GM18868 (cell line): ENCODE measurements around the gene BRD2.
"Not testable (repeated sequence)": the region's sequence is repeated elsewhere in the genome, so short reads cannot be mapped to it uniquely, and the experiment has no call there.

Source experiments
- ATAC-seq: cut with Tn5 transposase; IDR thresholded peaks from one replicate; pipeline ENCODE4 v1.9.1; 2021; ENCODE audit warnings: mild to moderate bottlenecking, moderate library complexity; ENCODE audit not compliant: unreplicated experiment

BRD2 gene

DNA sequence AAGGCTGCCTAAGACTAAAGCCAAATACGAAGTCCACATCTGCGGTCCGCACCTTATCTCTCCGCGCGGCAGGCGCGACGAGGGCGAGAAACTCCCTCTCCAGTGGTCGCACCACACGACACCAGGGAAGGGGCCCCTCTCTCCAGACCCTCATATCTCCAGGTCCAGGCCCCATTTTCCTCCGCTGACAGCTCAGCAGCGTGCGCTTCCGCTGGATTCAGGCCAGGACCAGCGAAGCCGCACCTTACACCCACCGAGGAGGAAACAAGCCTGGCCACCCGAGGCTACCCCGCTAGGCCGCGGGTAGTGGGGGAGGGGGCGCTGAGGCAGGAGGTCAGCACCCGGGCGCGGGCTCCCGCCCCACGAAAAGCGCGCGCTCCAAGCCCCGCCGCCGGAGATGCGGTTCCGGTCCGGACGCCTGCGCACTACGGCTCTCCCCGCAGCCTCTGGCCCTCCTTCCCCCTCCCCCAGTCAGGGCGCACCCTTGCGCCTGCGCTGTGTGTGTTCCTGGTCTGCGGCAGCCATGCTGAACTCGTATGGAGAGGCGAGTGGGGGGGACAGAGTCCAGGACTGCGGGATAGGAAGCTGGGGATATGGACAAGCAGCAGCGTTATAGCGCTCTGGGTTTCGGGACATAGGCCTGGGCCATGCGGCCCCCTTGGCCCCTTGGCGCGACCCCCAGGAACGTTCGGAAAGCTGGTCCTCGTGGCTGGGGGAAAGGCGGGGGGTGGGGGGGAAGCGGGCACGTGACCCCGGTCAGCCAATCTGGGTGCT is at the start of gene BRD2:
BRD2 (plus strand) TSS at position 502 of the 774 bp plus-strand sequence. CDS start 4,305 bp downstream, outside the sequence.
- ATAC-seq = peak; percentile 25

- no peak for ATAC-seq
Measured at GRCh38 chr6:32920715-32921114, 47.7 kb upstream of the BRD2 start.

DNA sequence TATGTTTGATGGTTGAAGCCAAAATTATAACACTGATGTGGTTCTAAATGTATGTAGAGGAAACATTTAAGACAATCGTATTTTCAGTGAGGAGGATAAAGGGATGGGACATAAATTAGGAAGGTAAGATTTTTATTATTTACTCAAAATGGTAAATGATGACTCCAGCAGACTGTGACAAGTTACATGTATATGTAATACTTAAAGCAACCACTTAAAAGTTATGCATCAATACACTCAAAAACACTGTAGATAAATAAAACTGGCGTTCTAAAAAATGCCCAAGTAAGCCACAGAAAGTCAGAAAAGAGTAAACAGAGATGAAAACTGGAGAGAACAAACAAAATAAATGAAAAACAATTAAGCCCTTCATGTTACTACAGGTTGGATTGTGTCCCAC is 46.3 kb upstream of the BRD2 start:
- ATAC-seq = no peak

GRCh38 chr6:32931211-32931610 is 37.2 kb upstream of the BRD2 start:
- ATAC-seq = no peak

- no peak for ATAC-seq
Measured at GRCh38 chr6:32932132-32932868, 36.1 kb upstream of the BRD2 start.

- ATAC-seq = no peak
Measured at GRCh38 chr6:32933661-32934085, 34.7 kb upstream of the BRD2 start.

- no peak for ATAC-seq
Measured at GRCh38 chr6:32935551-32936238, 32.7 kb upstream of the BRD2 start.

DNA sequence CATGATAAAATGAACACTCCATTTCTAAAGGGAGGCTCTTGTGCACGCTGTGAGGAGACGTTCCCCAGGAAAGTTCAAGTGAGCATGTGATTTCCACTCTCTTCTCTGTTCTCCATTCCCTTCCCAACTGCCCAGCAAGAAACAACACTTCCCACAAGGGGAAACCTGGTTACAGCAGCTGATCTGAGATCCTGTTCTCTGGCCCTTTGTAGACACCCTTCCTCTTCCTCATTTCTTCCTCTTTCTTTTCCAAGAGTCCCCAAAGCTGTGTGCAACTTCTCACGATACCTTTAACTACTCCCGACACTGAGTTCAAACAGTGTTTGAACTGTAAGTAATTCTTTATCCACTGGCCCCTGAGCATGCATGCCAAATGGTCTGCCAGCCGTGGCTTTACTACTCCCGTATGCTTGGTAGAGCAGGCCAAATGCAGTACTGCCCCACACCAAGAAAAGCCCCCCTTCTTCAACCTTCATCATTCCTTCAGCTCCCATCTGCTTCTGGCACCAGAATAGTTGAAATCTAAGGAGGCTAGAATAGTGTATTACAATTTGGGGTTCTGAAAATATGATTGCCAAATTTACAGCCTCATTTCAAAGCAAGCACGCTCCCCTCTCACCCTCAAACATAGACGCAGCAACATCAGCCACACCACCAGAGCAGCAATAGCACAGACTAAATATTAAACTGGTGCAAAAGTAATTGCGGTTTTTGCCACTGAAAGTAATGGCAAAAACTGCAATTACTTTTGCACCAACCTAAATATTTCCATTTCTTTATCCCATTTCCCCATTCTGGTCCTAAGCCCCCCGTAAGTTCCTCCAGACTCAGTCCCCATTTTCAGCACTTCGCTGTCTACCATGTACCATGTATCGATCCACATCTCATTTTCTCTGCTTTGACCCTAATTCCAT is 31.9 kb upstream of the BRD2 start:
- no peak for ATAC-seq

DNA sequence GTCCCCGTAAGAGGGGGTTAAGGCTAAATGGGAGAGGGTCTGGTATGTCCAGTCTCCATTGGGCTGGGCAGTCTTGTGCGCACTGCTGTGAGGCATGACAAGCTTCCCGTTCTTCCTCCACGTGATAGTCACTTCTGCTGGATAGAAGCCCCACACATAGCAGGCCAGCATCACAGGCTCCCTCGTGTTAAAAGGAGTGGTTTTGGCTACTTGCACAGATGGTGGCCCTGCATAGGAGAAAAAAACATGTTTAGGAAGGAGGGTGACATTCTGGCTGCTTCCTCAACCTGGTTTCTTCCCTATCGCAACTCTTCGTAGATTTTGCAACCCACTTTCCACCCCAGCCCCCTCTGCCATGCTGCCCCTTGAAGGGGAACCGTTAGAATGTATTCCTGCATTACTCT is 31.2 kb upstream of the BRD2 start:
- ATAC-seq = no peak

GRCh38 chr6:32938494-32938893 is 29.9 kb upstream of the BRD2 start:
- no peak for ATAC-seq

- ATAC-seq = peak; percentile 51
Measured at GRCh38 chr6:32940656-32941213, 27.7 kb upstream of the BRD2 start, which contains the start of gene HLA-DMB. HLA-DMB (minus strand) TSS chr6:32941028; CDS start chr6:32940807, 221 bp downstream.

GRCh38 chr6:32941214-32941768 is 27.1 kb upstream of the BRD2 start:
- ATAC-seq = peak; percentile 43

DNA sequence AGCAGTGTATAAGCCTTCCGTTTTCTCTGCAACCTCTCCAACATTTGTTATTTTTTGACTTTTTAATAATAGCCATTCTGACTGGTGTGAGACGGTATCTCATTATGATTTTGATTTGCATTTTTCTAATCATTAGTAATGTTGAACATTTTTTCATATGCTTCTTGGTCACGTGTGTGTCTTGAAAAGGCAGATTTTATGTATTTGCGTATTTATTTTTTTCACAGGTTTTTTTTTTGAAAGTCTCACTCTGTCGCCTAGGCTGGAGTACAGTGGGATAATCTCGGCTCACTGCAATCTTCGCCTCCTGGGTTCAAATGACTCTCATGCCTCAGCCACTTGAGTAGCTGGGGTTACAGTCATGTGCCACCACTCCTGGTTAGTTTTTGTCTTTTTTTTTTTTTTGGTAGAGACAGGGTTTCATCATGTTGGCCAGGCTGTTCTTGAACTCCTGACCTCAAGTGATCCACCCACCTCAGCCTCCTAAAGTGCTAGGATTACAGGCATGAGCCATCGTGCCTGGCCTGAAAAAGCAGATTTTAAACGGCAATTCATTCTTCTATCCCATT is 25.8 kb upstream of the BRD2 start:
- ATAC-seq = not testable (repeated sequence)

GRCh38 chr6:32943864-32944649 is 24.3 kb upstream of the BRD2 start:
- ATAC-seq = no peak

GRCh38 chr6:32945108-32945760 is 23.2 kb upstream of the BRD2 start:
- ATAC-seq = peak; percentile 34

- ATAC-seq = no peak
Measured at GRCh38 chr6:32945953-32946352, 22.4 kb upstream of the BRD2 start.

- no peak for ATAC-seq
Measured at GRCh38 chr6:32946893-32947292, 21.5 kb upstream of the BRD2 start.
